Regular cardiac myocyte (primary cell): ENCODE results near the gene LRRC39. TPM values are rescaled to one million over a fixed set of nuclear protein-coding genes. Genes with fewer than 3 reads are reported as not detected.

ENCODE experiments used
- total RNA-seq: library from RNA; depleted of rRNA; stranded (reverse); fragments of >200 nt; gene quantifications from 2 replicates; pipeline ENCODE4 v1.2.3, GENCODE V29; 2014

The LRRC39 gene
- total RNA-seq = 0.38 and 1.4 TPM in 2 replicates

GRCh38 chr1:100178091-100178490, at the start of gene LRRC39:
Gene LRRC39, minus strand, starts transcription at chr1:100178256. Its CDS starts 9,740 bp downstream, at chr1:100168516.

DNA sequence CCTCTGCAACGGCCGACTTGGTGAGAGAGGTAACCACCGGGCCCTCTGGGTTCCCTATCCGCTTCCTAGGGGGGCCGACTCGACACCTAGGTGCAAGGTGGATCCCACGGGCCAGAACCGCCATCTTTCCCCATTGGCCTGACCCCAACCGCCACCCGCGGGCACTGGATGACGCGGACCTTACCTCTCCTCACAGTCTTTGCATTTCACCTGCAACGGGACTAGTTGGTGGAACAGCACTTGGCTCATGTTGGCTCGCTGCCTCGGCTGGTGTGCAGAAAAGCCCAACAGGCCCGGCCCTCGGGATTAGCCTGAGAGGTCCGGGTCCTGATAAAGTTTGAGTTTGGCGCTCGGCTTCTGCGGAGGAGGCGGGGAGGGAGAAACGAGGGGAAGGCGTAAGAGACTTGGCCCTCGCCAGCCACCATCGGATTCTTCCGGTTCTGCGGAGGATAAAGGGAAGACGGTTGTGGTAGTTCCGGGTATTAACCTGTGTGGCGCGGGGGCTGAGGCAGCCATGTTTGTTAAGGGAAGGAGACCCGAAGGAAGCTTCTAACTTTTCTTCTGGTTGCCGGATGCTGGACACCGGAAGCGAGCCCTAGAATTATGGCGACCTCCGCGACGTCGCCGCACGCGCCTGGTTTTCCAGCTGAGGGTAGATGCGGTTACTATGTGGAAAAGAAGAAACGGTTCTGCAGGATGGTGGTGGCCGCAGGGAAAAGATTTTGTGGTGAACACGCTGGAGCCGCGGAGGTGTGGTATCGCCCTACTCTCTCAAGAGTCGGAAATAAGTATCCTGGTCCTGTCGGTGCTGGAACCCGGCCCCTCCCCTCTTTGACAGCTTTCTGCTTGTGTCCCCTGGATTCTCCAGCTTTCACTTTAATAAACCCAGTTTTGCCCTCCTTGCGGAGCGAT, 45.2 kb downstream of the LRRC39 start, which contains the start of the genes SASS6 and TRMT13:
Gene SASS6, minus strand, starts transcription at position 365 of the 912 bp plus-strand sequence. Its CDS starts 116 bp downstream, at position 249.
Gene TRMT13, plus strand, starts transcription at position 598 of the 912 bp plus-strand sequence. Its CDS starts 6 bp downstream, at position 604.

Other genes starting within 250 kb of the LRRC39 start
- gene SLC35A3, start 208.3 kb downstream of the LRRC39 start, total RNA-seq = 34.4 and 39.9 TPM in 2 replicates
- 2.5 and 5.4 TPM in 2 replicates for gene SASS6, start 45.3 kb downstream of the LRRC39 start, total RNA-seq
- 10.7 and 14.4 TPM in 2 replicates for gene TRMT13, start 45.1 kb downstream of the LRRC39 start, total RNA-seq
- gene DBT, start 71.6 kb upstream of the LRRC39 start, total RNA-seq = 5.2 and 6.8 TPM in 2 replicates
- 52.7 and 64.4 TPM in 2 replicates for gene RTCA, start 88.0 kb upstream of the LRRC39 start, total RNA-seq
- 2.5 and 2.7 TPM in 2 replicates for gene CDC14A, start 174.2 kb upstream of the LRRC39 start, total RNA-seq